Body of pancreas (tissue), 4 donors: ENCODE measurements around the gene TNNT1.

ENCODE experiments used
- CTCF ChIP-seq, 7 experiments: fragments of 450-650 bp in 4 of 7; fragments of 200-600 bp in 3 of 7; sonication (generic) in 3 of 7; IDR thresholded peaks; one replicate each; pipeline ENCODE4 v1.5.1; 2016 to 2019; ENCODE audit warnings: antibody characterized with exemption in 7 of 7
- POLR2A ChIP-seq, 3 donors: fragments of 450-650 bp; IDR thresholded peaks; one replicate each; pipeline ENCODE4 v1.6.1; 2016; ENCODE audit warnings: antibody characterized with exemption in 3 of 3, mild to moderate bottlenecking in 2 of 3

GRCh38 chr19:55196803-55197202 lies 47.8 kb upstream of the TNNT1 start:
- TF ChIP-seq CTCF (IDR thresholded peaks at IDR 0.05) (no peak), POLR2A (IDR thresholded peaks at IDR 0.05) (no peak)
